GM12864 (cell line): ENCODE data around the gene SIL1.

ENCODE experiments used
- DNase-seq: peaks from one replicate; pipeline ENCODE4 v3.0.0-alpha.2; 2011; ENCODE audit warnings: low read depth
- H3K4me3 ChIP-seq: 2 replicates; pipeline ENCODE4 v1.5.1; 2011; ENCODE audit warnings: mild to moderate bottlenecking, low read depth, low read length, control low read depth
- TF ChIP-seq, protein P1 (sequence below): IDR thresholded peaks from 2 replicates; pipeline ENCODE4 v1.5.1; 2011; ENCODE audit warnings: low read depth, mild to moderate bottlenecking, moderate library complexity, low read length, control low read depth, inconsistent platforms; ENCODE audit errors: missing control alignments

Gene SIL1

DNA sequence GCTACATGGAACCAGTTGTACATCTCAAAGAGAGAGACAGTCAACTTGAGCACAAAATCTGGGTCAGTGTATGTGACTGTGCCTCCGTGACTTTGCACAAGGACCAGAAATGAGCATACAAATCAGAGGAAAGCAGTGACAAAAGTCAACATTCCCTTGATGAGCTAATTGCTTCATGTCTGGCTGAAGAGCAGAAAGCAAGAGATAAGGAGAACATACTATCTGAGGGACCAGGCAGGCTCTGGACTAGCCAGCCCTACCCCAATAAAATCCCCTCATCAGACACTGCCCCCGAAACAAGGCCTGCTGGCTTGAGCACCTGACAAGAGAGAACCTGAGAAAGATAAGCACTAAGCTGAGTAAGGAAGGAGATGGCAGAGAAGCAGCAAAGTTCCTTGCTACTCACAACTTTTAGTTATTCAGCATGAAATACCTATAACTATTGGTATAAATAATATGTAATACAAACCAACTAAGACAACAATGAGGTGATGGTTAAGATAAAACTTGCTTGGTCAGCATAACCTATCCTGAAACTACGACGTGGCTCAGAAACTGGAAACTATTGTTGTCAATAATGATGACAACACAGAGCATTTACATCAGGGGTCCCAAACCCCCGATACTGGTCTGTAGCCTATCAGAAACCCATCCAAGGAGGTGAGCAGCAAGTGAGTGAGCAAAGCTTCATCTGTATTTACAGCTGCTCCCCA, 9.5 kb downstream of the SIL1 start:
- DNase-seq: no peak
- no peak overlapping the region for H3K4me3 ChIP-seq
- TF ChIP-seq, protein P1, sequence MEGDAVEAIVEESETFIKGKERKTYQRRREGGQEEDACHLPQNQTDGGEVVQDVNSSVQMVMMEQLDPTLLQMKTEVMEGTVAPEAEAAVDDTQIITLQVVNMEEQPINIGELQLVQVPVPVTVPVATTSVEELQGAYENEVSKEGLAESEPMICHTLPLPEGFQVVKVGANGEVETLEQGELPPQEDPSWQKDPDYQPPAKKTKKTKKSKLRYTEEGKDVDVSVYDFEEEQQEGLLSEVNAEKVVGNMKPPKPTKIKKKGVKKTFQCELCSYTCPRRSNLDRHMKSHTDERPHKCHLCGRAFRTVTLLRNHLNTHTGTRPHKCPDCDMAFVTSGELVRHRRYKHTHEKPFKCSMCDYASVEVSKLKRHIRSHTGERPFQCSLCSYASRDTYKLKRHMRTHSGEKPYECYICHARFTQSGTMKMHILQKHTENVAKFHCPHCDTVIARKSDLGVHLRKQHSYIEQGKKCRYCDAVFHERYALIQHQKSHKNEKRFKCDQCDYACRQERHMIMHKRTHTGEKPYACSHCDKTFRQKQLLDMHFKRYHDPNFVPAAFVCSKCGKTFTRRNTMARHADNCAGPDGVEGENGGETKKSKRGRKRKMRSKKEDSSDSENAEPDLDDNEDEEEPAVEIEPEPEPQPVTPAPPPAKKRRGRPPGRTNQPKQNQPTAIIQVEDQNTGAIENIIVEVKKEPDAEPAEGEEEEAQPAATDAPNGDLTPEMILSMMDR: no peak

DNA sequence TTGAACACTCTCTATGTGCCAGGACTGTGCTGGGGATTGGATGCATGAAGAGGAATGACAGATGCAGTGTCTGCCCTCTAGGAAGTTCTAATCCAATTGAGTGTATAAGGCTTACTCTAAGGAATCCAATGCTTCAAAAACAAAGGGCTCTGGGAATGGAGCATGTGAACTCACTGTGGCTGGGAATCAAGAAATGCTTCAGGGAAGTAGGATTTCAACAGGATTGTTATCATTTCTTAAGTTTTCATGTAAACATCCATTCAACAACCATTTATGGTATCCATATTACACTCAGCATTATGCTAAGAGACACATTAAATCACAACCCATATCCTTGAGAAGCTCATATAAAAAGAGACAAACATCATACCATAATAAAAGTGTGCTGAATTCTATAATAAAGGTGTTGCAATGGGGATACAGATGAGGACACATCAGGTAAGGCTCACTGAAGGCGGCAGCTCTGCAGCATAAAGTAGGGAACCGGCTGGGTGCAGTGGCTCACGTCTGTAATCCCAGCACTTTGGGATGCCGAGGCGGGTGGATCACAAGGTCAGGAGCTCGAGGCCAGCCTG, 11.3 kb downstream of the SIL1 start:
- TF ChIP-seq, protein P1: no peak
- DNase-seq: no peak
- H3K4me3 ChIP-seq: no peak overlapping the region

DNA sequence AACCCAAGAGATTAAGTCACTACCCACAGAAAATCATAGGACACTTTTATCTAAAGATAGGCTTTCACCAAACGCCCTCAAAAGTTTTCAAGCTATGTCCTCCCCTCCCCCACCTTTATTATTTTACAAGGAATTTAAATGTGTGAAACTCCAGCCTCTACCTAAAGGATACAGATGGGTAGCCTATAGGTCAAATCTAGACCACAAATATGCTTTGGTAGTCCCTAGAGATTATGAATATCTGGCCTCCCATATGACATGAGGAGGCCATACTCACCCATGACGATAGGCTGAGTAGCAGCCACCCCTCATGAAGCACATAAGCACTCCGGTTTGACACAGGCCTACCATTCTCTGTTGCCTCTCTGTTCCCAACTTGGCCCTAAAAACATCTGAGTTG, 11.9 kb downstream of the SIL1 start:
- DNase-seq: no peak
- TF ChIP-seq, protein P1: no peak
- H3K4me3 ChIP-seq: no peak overlapping the region

DNA sequence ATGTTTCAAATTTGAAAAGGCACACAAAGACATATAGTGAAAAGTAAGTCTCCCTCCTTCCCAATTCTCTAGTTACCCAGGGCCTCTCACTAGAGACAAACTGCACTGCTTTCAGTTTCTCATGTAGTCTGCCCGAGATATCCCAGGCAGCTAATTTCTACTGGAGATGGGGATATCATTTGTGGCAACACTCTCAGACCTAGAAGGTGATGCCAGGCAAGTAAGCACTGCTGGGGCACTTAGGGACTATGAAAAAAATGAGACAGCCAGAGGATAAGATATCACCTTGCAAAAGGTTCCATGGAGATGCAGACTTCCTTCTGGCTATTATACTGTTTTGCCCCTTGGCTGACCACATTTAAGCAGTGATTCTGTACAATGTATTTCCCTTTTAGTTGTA, 12.6 kb downstream of the SIL1 start:
- DNase-seq: no peak

DNA sequence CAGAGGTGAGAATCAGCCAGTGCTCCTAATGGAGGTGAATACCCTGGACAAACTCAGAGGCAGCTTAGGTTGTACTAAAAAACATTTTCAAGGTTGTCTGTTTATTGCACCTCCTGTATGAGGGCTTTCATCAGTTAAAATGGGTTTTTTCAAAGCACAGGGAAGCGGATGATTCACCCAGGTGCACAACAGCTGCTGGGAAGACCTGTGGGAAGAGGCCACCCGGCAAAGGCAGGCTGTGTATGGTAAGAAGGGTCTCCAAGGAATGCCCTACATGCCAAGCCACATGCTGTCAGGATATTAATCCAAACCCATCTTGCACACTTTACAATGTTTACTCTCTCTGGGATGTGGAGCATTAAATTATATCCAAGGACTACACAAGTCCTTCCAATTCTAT, 14.7 kb downstream of the SIL1 start:
- H3K4me3 ChIP-seq: no peak overlapping the region
- TF ChIP-seq, protein P1: no peak
- DNase-seq: no peak

More for the DNA sequence above, 12.6 kb downstream of the SIL1 start:
- TF ChIP-seq, protein P1: no peak
- H3K4me3 ChIP-seq: no peak overlapping the region

DNA sequence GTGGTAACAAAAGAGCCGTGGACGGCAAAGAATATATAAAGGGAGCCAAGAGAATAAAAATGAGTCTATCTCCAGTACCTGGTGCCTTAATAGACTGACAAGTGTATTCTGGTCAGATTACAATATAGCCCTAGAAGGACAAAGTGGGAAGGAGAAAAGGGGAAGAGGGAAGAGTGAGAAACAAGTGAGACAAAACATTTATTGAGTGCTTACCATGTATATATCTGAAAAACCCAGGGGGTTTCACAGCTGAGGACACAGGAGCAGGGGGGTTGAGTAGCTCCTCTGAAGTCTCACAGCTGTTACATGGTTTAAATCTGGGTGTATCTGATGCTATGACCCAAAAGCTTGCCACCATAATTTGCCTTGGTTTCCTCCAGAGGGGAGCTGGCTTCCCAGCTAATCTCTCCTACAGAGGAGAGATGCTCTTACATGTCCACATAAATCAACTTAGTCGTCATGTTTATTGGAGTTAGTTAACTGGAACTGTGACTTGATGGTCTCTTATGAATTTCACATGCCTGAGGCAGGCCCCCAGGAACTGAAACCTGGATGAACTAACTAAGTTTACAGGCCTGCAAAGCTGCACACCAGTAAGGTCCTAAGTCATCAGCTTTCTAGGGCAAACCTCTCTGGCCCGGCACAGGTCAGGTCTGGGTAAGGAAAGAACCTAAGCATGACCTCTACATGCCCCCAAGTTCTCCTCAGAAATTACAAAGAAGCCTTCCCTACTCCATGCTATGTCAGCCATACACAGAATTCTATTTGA, 15.5 kb downstream of the SIL1 start:
- no peak overlapping the region for H3K4me3 ChIP-seq
- TF ChIP-seq, protein P1: no peak
- no peak for DNase-seq
